HG03095 (cell line): ENCODE results near the gene PDLIM5.
A peak's percentile ranks its signal among the peaks of the same experiment; 100 is the strongest.
"Not testable (repeated sequence)": the region's sequence is repeated elsewhere in the genome, so short reads cannot be mapped to it uniquely, and the experiment has no call there.

Source experiments
- ATAC-seq: cut with Tn5 transposase; IDR thresholded peaks from one replicate; pipeline ENCODE4 v1.9.1; 2021; ENCODE audit warnings: moderate library complexity; ENCODE audit not compliant: unreplicated experiment

The PDLIM5 gene

GRCh38 chr4:94551643-94552564 is 100.2 kb downstream of the PDLIM5 start:
- no peak for ATAC-seq

DNA sequence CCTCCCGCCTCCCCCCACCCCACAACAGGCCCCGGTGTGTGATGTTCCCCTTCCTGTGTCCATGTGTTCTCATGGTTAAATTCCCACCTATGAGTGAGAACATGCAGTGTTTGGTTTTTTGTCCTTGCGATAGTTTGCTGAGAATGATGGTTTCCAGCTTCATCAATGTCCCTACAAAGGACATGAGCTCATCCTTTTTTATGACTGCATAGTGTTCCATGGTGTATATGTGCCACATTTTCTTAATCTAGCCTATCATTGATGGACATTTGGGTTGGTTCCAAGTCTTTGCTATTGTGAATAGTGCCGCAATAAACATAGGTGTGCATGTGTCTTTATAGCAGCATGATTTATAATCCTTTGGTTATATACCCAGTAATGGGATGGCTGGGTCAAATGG is 104.3 kb downstream of the PDLIM5 start:
- not testable (repeated sequence) for ATAC-seq

GRCh38 chr4:94557632-94558031 is 105.9 kb downstream of the PDLIM5 start:
- not testable (repeated sequence) for ATAC-seq

DNA sequence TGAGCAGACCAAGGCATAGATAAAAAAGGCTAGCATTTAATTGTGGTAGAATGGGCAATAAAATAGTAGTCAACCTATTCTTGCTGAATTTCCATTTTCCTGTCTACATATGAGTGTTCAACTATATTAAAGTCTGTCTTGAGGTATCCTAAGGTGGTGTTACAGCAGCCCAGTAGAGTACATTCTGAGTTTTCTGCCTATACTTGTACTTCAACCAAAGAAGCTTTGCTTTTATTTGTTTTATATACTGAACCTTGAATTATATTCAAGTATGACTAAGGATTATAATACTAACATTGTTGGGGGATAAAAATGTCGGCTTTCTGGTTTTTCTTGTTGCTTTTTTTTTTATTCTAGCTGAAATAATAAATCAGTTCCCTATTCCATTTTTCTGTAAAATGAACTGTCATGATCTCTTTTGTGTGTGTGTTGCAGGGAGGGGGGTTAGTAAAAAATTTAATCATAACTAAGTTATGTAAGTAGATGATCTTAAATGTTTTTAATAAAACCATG is 106.7 kb downstream of the PDLIM5 start:
- no peak for ATAC-seq

DNA sequence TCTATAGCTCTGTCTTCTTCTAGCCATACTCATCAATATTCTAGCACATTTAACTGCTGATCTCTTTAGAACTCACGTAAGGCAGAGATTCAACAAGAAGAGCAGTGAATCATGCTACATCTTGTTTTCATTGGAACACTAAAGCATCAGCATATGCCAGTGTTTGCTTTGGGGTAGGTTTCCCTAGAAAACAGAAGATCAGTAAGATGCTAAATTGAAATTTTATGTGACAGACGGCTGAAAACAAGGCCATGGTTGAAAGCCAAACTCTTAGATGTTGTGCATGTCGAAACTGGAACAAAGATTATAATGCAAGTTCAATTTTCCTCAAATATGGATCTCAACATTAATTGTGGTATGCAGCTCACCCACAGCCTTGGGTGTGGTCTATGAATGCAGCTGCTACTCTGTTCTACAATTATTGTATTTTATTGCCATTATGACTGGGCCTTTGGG is 107.6 kb downstream of the PDLIM5 start:
- ATAC-seq = no peak

DNA sequence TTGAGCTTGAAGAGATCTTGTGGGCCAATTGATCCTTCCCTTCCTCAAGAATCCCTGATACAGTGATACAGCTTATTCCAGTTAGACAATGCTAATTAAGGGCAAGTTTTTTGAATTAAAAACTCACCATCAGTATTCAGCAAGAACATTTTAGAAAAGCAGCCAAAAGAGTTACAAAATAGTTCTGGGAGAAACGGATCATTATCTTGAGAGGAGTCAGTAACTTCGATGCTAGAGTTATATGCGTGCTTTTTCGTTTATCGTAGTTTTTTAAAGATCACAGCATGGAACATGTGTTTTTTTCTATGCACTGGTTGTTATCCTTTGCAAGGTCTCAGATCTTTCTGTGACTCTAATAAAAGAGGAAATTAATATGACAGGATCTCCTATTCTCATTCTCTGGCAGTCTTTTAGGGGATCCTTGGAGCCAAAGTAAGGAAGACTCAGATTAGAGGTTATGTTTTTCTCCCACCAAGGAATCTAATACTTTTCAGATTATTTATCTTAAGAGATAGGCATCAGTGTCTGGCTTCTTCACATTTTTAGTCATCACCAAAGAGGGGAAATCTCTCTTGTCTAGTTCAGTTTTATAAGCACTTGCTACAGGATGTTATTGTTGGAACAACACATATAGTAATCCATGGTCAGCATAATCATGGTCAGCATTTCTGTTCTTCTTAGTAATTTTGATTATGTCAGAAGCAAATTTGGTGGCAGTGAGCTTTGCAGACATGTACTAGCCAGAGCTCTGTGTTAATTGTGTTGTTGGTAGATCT is 109.7 kb downstream of the PDLIM5 start:
- no peak for ATAC-seq

DNA sequence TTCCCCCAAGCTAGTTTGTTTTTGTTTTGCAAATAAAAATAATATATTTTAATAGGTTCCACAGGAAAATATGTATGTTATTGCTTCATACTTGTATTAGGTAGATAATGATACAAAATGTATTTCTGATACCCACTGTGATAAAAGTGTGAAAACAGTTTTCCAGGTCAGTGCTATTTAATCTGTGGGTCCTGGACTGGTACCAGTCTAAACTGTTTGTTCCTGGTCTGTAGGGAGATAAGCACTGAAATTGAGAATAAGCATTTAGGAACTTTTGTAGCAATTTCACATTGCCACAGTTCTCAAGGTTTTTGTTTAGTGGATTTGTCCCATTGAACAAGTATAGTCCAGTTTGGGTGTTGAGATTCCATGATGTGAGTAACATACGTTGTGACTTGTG is 110.5 kb downstream of the PDLIM5 start:
- ATAC-seq = no peak

DNA sequence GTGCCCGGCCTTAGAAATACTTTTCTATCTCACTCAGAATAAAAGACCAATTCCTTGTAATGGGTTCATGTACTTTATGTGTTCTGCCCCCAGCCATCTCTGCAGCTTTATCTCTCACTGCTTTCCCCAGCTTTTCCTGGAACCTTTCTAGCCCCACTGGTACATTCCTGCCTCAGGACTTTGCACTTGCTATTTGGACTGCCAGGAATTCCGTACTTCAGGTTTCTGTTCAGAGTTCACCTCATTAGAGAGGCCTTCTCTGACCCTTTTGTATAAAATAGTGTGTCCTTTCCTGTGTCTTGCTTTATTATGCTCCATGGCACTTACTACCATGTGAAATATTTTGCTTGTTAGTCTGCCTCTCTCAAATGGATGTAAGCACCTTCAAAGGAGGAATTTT is 112.5 kb downstream of the PDLIM5 start:
- no peak for ATAC-seq

- no peak for ATAC-seq
Measured at GRCh38 chr4:94566420-94566819, 114.7 kb downstream of the PDLIM5 start.

DNA sequence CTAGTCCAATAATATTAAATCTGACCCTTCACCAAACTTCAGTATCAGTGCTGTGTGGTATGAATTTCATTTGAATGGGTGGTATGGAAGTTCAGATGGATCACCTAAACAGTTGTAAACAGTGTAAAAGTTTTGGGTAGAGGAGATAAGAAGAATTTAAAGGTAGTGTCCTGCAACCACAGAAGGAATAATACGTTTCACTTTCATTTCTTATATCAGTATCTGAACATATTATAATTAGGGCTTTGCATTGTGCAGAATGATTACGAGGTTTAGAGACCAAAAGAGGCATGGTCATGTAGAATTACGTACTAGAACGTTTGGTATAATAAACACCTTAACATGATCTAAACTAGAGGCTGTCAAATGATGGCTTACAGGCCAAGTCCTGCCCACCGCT is 116.1 kb downstream of the PDLIM5 start:
- peak; percentile 57 for ATAC-seq

GRCh38 chr4:94570558-94570957 is 118.8 kb downstream of the PDLIM5 start:
- no peak for ATAC-seq

DNA sequence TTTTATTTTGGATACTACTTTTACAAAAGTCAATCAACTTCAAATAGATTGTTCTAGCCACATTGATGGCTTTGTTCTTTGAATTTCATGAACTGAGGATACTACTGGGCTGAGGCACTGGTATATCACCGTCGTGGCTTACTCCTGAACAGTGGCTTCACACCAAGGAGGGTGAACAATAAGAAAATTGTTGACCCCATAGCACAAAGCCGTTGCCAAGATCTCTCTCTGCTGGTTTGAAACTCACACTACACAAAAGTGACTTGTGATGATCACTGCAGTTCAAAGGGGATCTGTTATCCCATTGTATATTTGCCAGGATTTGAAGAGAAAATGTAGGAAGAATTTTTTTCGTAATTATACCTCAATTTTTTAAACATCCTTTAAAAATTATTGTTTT is 119.6 kb downstream of the PDLIM5 start:
- ATAC-seq = no peak

GRCh38 chr4:94571715-94572114 is 120.0 kb downstream of the PDLIM5 start:
- no peak for ATAC-seq

DNA sequence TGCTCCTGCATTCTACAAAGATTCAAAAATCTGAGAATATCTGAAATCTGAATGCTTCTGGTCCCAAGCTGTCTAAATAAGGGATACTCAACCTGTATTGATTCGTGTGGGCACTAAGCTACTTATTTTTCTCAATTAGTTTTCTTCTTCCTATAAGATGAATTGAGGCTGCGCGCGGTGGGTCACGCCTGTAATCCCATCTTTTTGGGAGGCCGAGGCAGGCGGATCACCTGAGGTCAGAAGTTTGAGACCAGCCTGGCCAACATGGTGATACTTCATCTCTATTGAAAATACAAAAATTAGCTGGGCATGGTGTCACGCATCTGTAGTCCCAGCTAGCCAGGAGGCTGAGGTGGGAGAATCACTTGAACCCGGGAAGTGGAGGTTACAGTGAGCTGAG is 122.3 kb downstream of the PDLIM5 start:
- ATAC-seq = no peak

- ATAC-seq = no peak
Measured at GRCh38 chr4:94574616-94575015, 122.9 kb downstream of the PDLIM5 start.

GRCh38 chr4:94575652-94576051 is 123.9 kb downstream of the PDLIM5 start:
- no peak for ATAC-seq

GRCh38 chr4:94576210-94576609 is 124.5 kb downstream of the PDLIM5 start:
- ATAC-seq = no peak

- no peak for ATAC-seq
Measured at GRCh38 chr4:94577136-94577535, 125.4 kb downstream of the PDLIM5 start.

DNA sequence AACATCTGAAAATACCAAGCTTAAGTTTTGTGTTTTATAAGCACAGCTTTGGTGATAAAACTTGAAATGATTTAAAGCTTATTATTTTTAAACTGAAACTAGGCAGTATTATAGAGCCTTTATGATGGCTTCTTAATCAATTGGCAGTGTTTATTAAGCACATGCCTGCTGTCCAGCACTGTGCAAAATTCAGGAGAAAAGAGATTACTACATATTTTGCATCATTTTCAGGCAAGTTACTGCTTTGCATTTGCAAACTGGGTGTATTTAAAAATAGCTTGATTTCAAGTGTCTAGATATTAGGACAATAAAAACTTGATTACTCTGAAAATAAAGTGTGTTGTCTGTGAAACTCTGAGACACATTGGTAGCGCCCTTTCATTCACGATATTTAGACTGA is 126.5 kb downstream of the PDLIM5 start:
- ATAC-seq = no peak

DNA sequence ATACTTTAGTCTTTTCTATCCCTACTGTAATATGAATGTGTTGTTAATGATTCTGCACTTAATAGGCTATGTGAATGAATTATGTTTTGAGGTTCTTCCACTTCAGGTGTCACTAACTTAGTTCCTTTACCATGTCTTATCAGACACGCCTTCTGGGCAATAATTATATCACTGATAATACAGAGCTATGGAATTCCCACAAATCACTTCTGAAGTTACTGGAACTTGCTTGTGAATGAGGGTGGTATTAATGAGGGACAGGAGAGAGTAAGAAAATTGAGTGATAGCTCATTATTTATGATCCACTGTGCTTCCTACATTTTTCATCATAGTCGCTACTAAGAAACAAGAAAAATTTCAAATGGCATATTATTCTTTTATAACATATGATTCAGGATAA is 130.0 kb downstream of the PDLIM5 start:
- ATAC-seq = no peak

GRCh38 chr4:94582517-94582916 is 130.8 kb downstream of the PDLIM5 start:
- no peak for ATAC-seq
